Activated T-cell treated with anti-CD3 and anti-CD28 coated beads, Interleukin-2, amount 50 U/mL, for 72 hours (primary cell): ENCODE data around the gene PCBP3. TPM values are rescaled to one million over a fixed set of nuclear protein-coding genes. Genes with fewer than 3 reads are reported as not detected.

Source experiments
- ATAC-seq, 2 donors: fragments of 150-1000 bp; cut with Tn5 transposase; replicated peaks in 1 of 2; 2 replicates each; pipeline ENCODE4 v1.10.0; 2021; ENCODE audit warnings: moderate library complexity in 2 of 2, mild to moderate bottlenecking in 1 of 2
- DNase-seq, 2 donors: peaks; one replicate each; pipeline ENCODE4 v3.0.0; 2021 to 2022; ENCODE audit warnings: mixed read lengths in 1 of 2
- H3K27ac Mint-ChIP-seq: one replicate; pipeline ENCODE4 v1.8.0; 2022; ENCODE audit warnings: mild to moderate bottlenecking, moderate library complexity, mixed read lengths
- H3K27me3 Mint-ChIP-seq: one replicate; pipeline ENCODE4 v1.8.0; 2022; ENCODE audit warnings: low read depth, mixed read lengths
- H3K36me3 Mint-ChIP-seq, 2 donors: one replicate each; pipeline ENCODE4 v1.8.0; 2022; ENCODE audit warnings: mixed read lengths in 2 of 2, mild to moderate bottlenecking in 1 of 2; ENCODE audit not compliant: insufficient read depth in 2 of 2
- H3K4me1 Mint-ChIP-seq: one replicate; pipeline ENCODE4 v1.8.0; 2022; ENCODE audit warnings: low read depth, mixed read lengths
- H3K4me3 Mint-ChIP-seq, 2 donors: one replicate each; pipeline ENCODE4 v1.8.0; 2022; ENCODE audit warnings: mild to moderate bottlenecking in 2 of 2, mixed read lengths in 2 of 2, moderate library complexity in 2 of 2
- H3K9me3 Mint-ChIP-seq, 2 donors: one replicate each; pipeline ENCODE4 v1.8.0; 2022; ENCODE audit warnings: mixed read lengths in 2 of 2
- total RNA-seq, 2 donors: library from RNA; stranded (reverse); gene quantifications; one replicate each; pipeline ENCODE4 v1.2.3, GENCODE V29; 2022

Gene PCBP3
- total RNA-seq, 2 donors from 2014 or later: 20.2 to 24.1 TPM

DNA sequence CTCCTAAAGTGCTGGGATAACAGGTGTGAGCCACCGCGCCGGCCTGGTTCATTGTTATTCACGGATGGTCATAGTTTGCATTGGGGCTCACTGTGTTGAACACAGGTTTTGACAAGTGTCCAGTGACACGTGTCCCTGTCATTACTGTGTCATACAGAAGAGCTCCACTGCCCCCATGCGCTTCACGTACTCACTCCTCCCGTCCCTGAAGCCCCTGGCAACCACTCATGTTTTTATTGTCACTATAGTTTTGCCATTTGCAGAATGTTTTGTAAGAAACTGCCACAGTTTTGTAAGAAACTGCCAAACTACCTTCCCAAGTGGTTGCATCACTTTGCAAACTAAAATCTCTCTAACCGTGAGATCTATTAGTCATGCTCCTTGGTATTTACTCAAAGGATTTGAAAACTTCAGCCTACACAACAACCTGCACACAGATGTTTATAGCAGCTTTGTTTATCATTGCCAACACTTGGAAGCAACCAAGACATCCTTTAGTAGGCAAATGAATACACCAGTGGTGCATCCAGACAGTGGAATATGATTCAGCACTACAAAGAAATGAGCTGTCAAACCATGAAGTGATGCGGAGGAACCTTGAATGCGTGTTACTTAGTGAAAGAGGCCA is 174.9 kb downstream of the PCBP3 start:
- ATAC-seq: peak; percentile 77 to 80
- H3K36me3 Mint-ChIP-seq: peaks cover 6 to 11% of the 10 kb centered on the region in 2 donors
- H3K27ac Mint-ChIP-seq: peak overlapping the region; percentile 99
- H3K4me1 Mint-ChIP-seq: peaks cover 57% of the 10 kb centered on the region
- H3K9me3 Mint-ChIP-seq: peaks cover 2 to 8% of the 10 kb centered on the region in 2 donors
- DNase-seq: peak; percentile 37 to 68
- H3K27me3 Mint-ChIP-seq: peaks cover 7% of the 10 kb centered on the region
- H3K4me3 Mint-ChIP-seq: peak overlapping the region; percentile 64 to 83

DNA sequence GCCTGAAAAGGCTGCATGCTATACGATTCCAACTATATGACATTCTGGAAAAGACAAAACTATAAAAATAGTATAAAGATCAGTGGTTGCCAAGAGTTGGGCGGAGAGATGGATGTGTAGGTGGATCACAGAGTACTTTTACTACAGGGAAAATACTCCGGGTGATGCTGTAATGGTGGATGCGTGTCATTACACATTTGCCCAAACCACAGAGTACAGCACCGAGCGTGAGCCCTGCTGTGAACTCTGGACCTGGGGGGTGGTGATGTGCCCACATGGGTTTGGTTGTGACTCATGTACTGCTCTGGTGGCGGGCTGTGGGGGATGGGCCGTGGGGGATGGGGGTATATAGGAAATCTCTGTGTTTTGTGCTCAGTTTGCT is 175.4 kb downstream of the PCBP3 start:
- Mint-ChIP-seq H3K9me3 (peaks cover 0 to 8% of the 10 kb centered on the region in 2 donors), H3K4me3 (peak overlapping the region; percentile 64 to 83), H3K36me3 (peaks cover 5 to 11% of the 10 kb centered on the region in 2 donors), H3K4me1 (peaks cover 57% of the 10 kb centered on the region), H3K27me3 (peaks cover 7% of the 10 kb centered on the region), H3K27ac (peak overlapping the region; percentile 99)
- peak; percentile 76 to 80 for ATAC-seq
- DNase-seq: peak; percentile 90 to 93

- peaks cover 63% of the 10 kb centered on the region for H3K4me1 Mint-ChIP-seq
- peaks cover 0 to 8% of the 10 kb centered on the region in 2 donors for H3K9me3 Mint-ChIP-seq
- peak overlapping the region; percentile 99 for H3K27ac Mint-ChIP-seq
- H3K4me3 Mint-ChIP-seq: peak overlapping the region; percentile 64 to 83
- ATAC-seq (no peak), DNase-seq (peak in 1 of 2 donors; percentile 13)
- peaks cover 7% of the 10 kb centered on the region for H3K27me3 Mint-ChIP-seq
- peaks cover 5 to 11% of the 10 kb centered on the region in 2 donors for H3K36me3 Mint-ChIP-seq
Observed at GRCh38 chr21:45819478-45820170, 176.1 kb downstream of the PCBP3 start.

- peaks cover 7% of the 10 kb centered on the region for H3K27me3 Mint-ChIP-seq
- peaks cover 63% of the 10 kb centered on the region for H3K4me1 Mint-ChIP-seq
Observed at GRCh38 chr21:45820171-45821091, 176.9 kb downstream of the PCBP3 start.

DNA sequence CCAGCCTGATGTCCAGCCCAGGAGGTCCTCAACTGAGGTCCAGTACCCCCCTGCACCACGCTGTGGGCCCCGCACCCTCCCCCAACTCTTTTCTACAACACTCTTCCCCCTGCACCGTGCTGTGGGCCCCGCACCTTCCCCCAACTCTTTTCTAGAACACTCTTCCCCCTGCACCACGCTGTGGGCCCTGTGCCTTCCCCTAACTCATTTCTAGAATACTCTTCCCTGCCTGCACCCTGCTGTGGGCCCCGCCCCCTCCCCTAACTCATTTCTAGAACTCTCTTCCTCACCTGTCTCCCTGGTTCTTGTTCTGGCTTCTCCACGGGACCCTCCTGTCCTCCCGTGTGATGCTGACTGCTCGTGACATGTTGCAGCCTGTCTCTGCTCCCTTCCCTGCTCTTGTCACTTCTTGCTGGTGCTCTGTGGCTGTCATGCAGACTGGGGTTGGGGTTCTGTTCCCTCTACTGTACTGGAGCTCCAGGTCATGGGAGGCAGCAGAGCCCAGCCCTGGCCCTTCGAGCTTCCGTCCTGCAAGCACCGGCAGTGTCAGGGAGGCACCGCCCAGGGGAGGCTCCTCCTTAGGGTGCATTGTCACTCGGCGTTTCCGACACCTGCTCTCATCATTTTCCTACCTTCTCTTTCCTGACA is 177.9 kb downstream of the PCBP3 start:
- DNase-seq: peak; percentile 14 to 35
- H3K4me3 Mint-ChIP-seq: peak overlapping the region; percentile 30 to 59
- no peak for ATAC-seq
- H3K4me1 Mint-ChIP-seq: peaks cover 63% of the 10 kb centered on the region
- peaks cover 0 to 8% of the 10 kb centered on the region in 2 donors for H3K9me3 Mint-ChIP-seq
- H3K27ac Mint-ChIP-seq: no peak overlapping the region
- H3K27me3 Mint-ChIP-seq: peaks cover 7% of the 10 kb centered on the region
- peaks cover 5 to 11% of the 10 kb centered on the region in 2 donors for H3K36me3 Mint-ChIP-seq

More at GRCh38 chr21:45820171-45821091, 176.9 kb downstream of the PCBP3 start:
- peaks cover 0 to 8% of the 10 kb centered on the region in 2 donors for H3K9me3 Mint-ChIP-seq
- peaks cover 5 to 11% of the 10 kb centered on the region in 2 donors for H3K36me3 Mint-ChIP-seq
- no peak overlapping the region for H3K27ac Mint-ChIP-seq
- DNase-seq (peak; percentile 80 to 87), ATAC-seq (peak; percentile 19 to 32)
- peak overlapping the region; percentile 26 to 59 for H3K4me3 Mint-ChIP-seq

GRCh38 chr21:45821998-45822397 is 178.5 kb downstream of the PCBP3 start:
- H3K27ac Mint-ChIP-seq: no peak overlapping the region
- DNase-seq: no peak
- H3K4me3 Mint-ChIP-seq: peak overlapping the region; percentile 28 to 59
- peaks cover 5 to 9% of the 10 kb centered on the region in 2 donors for H3K36me3 Mint-ChIP-seq
- no peak for ATAC-seq
- peaks cover 7% of the 10 kb centered on the region for H3K27me3 Mint-ChIP-seq
- H3K9me3 Mint-ChIP-seq: peaks cover 0 to 7% of the 10 kb centered on the region in 2 donors
- H3K4me1 Mint-ChIP-seq: peaks cover 60% of the 10 kb centered on the region

DNA sequence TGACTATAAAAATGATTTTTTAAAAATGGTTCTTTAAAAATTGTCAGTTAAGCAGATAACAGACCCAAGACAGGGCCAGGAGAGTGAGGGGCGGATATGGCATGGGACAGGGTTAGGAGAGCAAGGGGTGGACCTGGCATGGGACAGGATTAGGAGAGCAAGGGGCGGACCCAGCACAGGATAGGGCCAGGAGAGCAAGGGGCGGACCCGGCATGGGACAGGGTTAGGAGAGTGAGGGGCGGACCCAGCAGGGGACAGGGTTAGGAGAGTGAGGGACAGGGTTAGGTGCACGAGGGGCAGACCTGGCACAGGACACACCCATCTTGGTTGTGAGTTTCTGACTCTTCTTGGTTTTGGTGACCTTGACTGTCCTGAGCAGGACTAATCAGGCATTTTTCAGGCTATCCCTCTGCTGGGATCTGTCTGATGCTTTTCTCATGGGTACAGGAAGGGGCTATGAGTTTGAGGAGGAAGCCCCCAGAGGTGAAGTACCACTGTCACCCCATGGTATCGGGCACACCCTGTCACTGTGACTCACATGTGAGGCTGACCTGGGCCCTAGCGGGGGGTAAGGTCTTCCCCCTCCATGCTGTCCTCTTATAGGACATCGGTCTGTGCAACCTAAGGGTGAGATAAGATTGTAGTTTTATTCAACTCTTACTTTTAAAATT is 179.0 kb downstream of the PCBP3 start:
- Mint-ChIP-seq H3K27me3 (peaks cover 7% of the 10 kb centered on the region), H3K9me3 (peaks cover 0 to 3% of the 10 kb centered on the region in 2 donors), H3K36me3 (peaks cover 5 to 6% of the 10 kb centered on the region in 2 donors), H3K27ac (no peak overlapping the region), H3K4me1 (peaks cover 60% of the 10 kb centered on the region), H3K4me3 (no peak overlapping the region)
- ATAC-seq: no peak
- no peak for DNase-seq

DNA sequence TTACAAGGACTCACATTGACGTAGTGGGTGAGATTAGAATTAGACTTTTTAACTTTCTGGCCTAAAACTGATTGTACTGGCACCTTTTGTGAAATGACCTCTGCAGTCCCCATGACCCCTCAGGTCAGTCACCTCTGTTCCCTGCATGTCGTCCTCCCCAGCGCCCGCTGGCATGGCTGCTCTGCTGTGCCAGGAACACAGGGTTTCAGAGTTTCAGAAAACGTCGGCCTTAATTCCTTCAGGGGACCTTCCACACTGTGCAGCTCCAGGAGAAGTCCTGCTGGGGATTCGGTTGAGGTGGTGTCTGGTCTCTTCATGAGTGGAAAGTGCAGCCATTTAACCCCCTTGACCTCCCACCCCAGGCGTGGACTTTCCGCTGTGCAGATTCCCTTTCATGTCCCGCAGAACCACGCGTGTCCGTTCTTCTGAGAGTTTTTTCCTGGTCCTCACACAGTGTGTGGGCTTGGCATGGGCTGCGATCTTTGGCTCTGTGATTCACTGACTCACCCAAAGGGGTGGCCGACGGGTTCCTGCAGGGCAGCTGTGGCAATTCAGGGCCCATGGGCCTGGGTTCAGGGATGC is 179.7 kb downstream of the PCBP3 start:
- no peak for ATAC-seq
- Mint-ChIP-seq H3K36me3 (peaks cover 3 to 5% of the 10 kb centered on the region in 2 donors), H3K9me3 (peaks cover 0 to 2% of the 10 kb centered on the region in 2 donors), H3K27ac (no peak overlapping the region), H3K27me3 (peaks cover 7% of the 10 kb centered on the region), H3K4me3 (no peak overlapping the region), H3K4me1 (peaks cover 59% of the 10 kb centered on the region)
- DNase-seq: no peak

DNA sequence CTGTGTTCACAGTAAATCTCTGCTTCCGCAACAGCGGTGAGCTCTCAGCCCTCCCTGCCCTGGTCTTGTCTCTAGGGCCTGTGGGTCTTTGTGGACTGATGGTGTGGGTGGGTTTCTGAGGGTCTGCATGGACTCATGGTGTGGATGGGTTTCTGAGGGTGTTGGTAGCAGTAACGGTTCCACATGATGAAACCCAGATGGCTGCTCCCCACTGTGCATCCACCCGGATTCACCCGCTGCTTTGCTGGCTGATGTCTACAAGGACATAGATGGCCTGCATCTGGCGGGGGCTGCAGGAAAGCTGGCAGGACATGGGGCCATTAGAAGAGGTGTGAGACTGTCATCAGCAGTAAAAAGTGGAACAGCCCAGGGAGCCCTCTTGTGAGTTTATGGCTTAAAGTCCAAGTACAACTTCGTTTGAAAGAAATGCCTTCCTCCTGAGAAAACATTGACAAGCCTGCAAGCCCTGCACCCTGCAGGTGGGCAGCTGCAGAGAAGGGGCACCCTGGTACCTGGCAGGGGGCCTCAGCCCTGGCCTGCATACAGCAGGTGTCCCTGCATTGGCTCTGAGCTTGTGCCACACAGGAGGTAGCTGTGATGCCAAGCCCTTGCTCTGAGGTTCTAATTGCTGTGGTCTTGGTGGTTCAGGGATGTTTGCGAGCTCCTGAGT is 181.2 kb downstream of the PCBP3 start:
- H3K4me1 Mint-ChIP-seq: peaks cover 44% of the 10 kb centered on the region
- no peaks in the 10 kb centered on the region for H3K9me3 Mint-ChIP-seq
- H3K4me3 Mint-ChIP-seq: no peak overlapping the region
- no peak overlapping the region for H3K27ac Mint-ChIP-seq
- no peaks in the 10 kb centered on the region for H3K36me3 Mint-ChIP-seq
- DNase-seq: no peak
- H3K27me3 Mint-ChIP-seq: peaks cover 7% of the 10 kb centered on the region
- no peak for ATAC-seq

GRCh38 chr21:45825219-45825618 is 181.7 kb downstream of the PCBP3 start:
- H3K9me3 Mint-ChIP-seq: no peaks in the 10 kb centered on the region
- ATAC-seq: no peak
- peaks cover 7% of the 10 kb centered on the region for H3K27me3 Mint-ChIP-seq
- no peak for DNase-seq
- H3K27ac Mint-ChIP-seq: no peak overlapping the region
- H3K4me1 Mint-ChIP-seq: peaks cover 39% of the 10 kb centered on the region
- no peak overlapping the region for H3K4me3 Mint-ChIP-seq
- H3K36me3 Mint-ChIP-seq: no peaks in the 10 kb centered on the region

GRCh38 chr21:45826676-45827301 is 183.3 kb downstream of the PCBP3 start:
- Mint-ChIP-seq H3K9me3 (no peaks in the 10 kb centered on the region), H3K27ac (no peak overlapping the region), H3K4me1 (peaks cover 23% of the 10 kb centered on the region), H3K4me3 (peak overlapping the region in 1 of 2 donors; percentile 16), H3K27me3 (peaks cover 5% of the 10 kb centered on the region), H3K36me3 (peaks cover 0 to under 1% of the 10 kb centered on the region in 2 donors)
- ATAC-seq (no peak), DNase-seq (no peak)
